ENCODE data around the gene ACSL3. TPM values are rescaled to one million over a fixed set of nuclear protein-coding genes. Genes with fewer than 3 reads are reported as not detected.
"Not testable (repeated sequence)": the region's sequence is repeated elsewhere in the genome, so short reads cannot be mapped to it uniquely, and the experiment has no call there.

ACSL3 gene
- polyA plus RNA-seq, 1 donor from 2014 or later, result 119 TPM

GRCh38 chr2:222846003-222846402, 14.8 kb upstream of the ACSL3 start:
- H3K27me3 ChIP-seq (ENCODE audit: insufficient read depth, low read depth, low read length), result no peaks in the 10 kb centered on the region
- H3K9me3 ChIP-seq (ENCODE audit: low read length), result no peaks in the 10 kb centered on the region
- no peaks in the 10 kb centered on the region for H3K79me2 ChIP-seq (replicated peaks; ENCODE audit: insufficient read depth, low read length)
- H3K27ac ChIP-seq (ENCODE audit: low read length), result no peak overlapping the region
- no peak overlapping the region for H3K4me2 ChIP-seq (ENCODE audit: low read length)
- H3K36me3 ChIP-seq (ENCODE audit: insufficient read depth, low read length), result no peaks in the 10 kb centered on the region
- no peaks in the 10 kb centered on the region for H4K20me1 ChIP-seq (ENCODE audit: insufficient read depth)
- H3K4me3 ChIP-seq (ENCODE audit: low read length), result no peak overlapping the region
- TF ChIP-seq EP300 (conservative IDR thresholded peaks at IDR 0.05; ENCODE audit: poor library complexity, severe bottlenecking), result no peak
- TF ChIP-seq CTCF (IDR thresholded peaks at IDR 0.05; ENCODE audit: poor library complexity, severe bottlenecking), result no peak
- TF ChIP-seq RAD21 (conservative IDR thresholded peaks at IDR 0.05), result no peak
- TF ChIP-seq MXI1 (conservative IDR thresholded peaks at IDR 0.05; ENCODE audit: poor library complexity, severe bottlenecking), result no peak
- no peak for TF ChIP-seq TAF1 (IDR thresholded peaks at IDR 0.05; ENCODE audit: low read depth)
- no peak for TF ChIP-seq POLR2AphosphoS5 (IDR thresholded peaks at IDR 0.05)
- no peak for TF ChIP-seq EZH2 (IDR thresholded peaks at IDR 0.05; ENCODE audit: borderline replicate concordance, insufficient read depth, low read length, poor library complexity, severe bottlenecking)
- no peak for TF ChIP-seq REST (IDR thresholded peaks at IDR 0.05; ENCODE audit: borderline replicate concordance)
- TF ChIP-seq SMC3 (conservative IDR thresholded peaks at IDR 0.05; ENCODE audit: poor library complexity), result no peak
- H2AFZ ChIP-seq (ENCODE audit: low read depth, low read length), result no peak overlapping the region
- no peaks in the 10 kb centered on the region for H3K9me2 ChIP-seq (ENCODE audit: insufficient read depth, low read length)
- H3F3A ChIP-seq (ENCODE audit: insufficient read depth, low read length, poor library complexity, severe bottlenecking), result no peaks in the 10 kb centered on the region
- no peak overlapping the region for H3K9ac ChIP-seq (ENCODE audit: low read length)

GRCh38 chr2:222848031-222848430, 12.8 kb upstream of the ACSL3 start:
- not testable (repeated sequence) for H3K9me3 ChIP-seq (ENCODE audit: low read length); H3F3A ChIP-seq (ENCODE audit: insufficient read depth, low read length, poor library complexity, severe bottlenecking); H3K36me3 ChIP-seq (ENCODE audit: insufficient read depth, low read length); H3K9me2 ChIP-seq (ENCODE audit: insufficient read depth, low read length); H3K4me3 ChIP-seq (ENCODE audit: low read length); H2AFZ ChIP-seq (ENCODE audit: low read depth, low read length); H3K4me2 ChIP-seq (ENCODE audit: low read length); H3K79me2 ChIP-seq (replicated peaks; ENCODE audit: insufficient read depth, low read length); H3K9ac ChIP-seq (ENCODE audit: low read length); H3K27ac ChIP-seq (ENCODE audit: low read length); H3K27me3 ChIP-seq (ENCODE audit: insufficient read depth, low read depth, low read length); H4K20me1 ChIP-seq (ENCODE audit: insufficient read depth)

GRCh38 chr2:222848862-222849261, 12.0 kb upstream of the ACSL3 start:
- no peaks in the 10 kb centered on the region for H3K9me3 ChIP-seq (ENCODE audit: low read length)
- no peak overlapping the region for H2AFZ ChIP-seq (ENCODE audit: low read depth, low read length)

More at GRCh38 chr2:222848862-222849261, 12.0 kb upstream of the ACSL3 start:
- Histone ChIP-seq H3K79me2 (replicated peaks; ENCODE audit: insufficient read depth, low read length) (no peaks in the 10 kb centered on the region), H3K9ac (ENCODE audit: low read length) (no peak overlapping the region), H3K36me3 (ENCODE audit: insufficient read depth, low read length) (no peaks in the 10 kb centered on the region), H3K27me3 (ENCODE audit: insufficient read depth, low read depth, low read length) (no peaks in the 10 kb centered on the region), H3F3A (ENCODE audit: insufficient read depth, low read length, poor library complexity, severe bottlenecking) (no peaks in the 10 kb centered on the region), H3K4me3 (ENCODE audit: low read length) (no peak overlapping the region), H3K27ac (ENCODE audit: low read length) (no peak overlapping the region), H3K4me2 (ENCODE audit: low read length) (no peak overlapping the region), H3K9me2 (ENCODE audit: insufficient read depth, low read length) (no peaks in the 10 kb centered on the region), H4K20me1 (ENCODE audit: insufficient read depth) (no peaks in the 10 kb centered on the region)
- no peak for TF ChIP-seq REST (IDR thresholded peaks at IDR 0.05; ENCODE audit: borderline replicate concordance)
- TF ChIP-seq SMC3 (conservative IDR thresholded peaks at IDR 0.05; ENCODE audit: poor library complexity), result no peak
- no peak for TF ChIP-seq MXI1 (conservative IDR thresholded peaks at IDR 0.05; ENCODE audit: poor library complexity, severe bottlenecking)
- no peak for TF ChIP-seq RAD21 (conservative IDR thresholded peaks at IDR 0.05)
- TF ChIP-seq EP300 (conservative IDR thresholded peaks at IDR 0.05; ENCODE audit: poor library complexity, severe bottlenecking), result no peak
- TF ChIP-seq TAF1 (IDR thresholded peaks at IDR 0.05; ENCODE audit: low read depth), result no peak
- no peak for TF ChIP-seq POLR2AphosphoS5 (IDR thresholded peaks at IDR 0.05)
- no peak for TF ChIP-seq CTCF (IDR thresholded peaks at IDR 0.05; ENCODE audit: poor library complexity, severe bottlenecking)
- no peak for TF ChIP-seq EZH2 (IDR thresholded peaks at IDR 0.05; ENCODE audit: borderline replicate concordance, insufficient read depth, low read length, poor library complexity, severe bottlenecking)

Measured in neural cell (in vitro differentiated cells).